ENCODE results near the gene GTF2H3. TPM values are rescaled to one million over a fixed set of nuclear protein-coding genes. Genes with fewer than 3 reads are reported as not detected.
"Not testable (repeated sequence)": the region's sequence is repeated elsewhere in the genome, so short reads cannot be mapped to it uniquely, and the experiment has no call there.

GTF2H3 gene
- 34.0 and 39.3 TPM in 2 replicates for total RNA-seq

DNA sequence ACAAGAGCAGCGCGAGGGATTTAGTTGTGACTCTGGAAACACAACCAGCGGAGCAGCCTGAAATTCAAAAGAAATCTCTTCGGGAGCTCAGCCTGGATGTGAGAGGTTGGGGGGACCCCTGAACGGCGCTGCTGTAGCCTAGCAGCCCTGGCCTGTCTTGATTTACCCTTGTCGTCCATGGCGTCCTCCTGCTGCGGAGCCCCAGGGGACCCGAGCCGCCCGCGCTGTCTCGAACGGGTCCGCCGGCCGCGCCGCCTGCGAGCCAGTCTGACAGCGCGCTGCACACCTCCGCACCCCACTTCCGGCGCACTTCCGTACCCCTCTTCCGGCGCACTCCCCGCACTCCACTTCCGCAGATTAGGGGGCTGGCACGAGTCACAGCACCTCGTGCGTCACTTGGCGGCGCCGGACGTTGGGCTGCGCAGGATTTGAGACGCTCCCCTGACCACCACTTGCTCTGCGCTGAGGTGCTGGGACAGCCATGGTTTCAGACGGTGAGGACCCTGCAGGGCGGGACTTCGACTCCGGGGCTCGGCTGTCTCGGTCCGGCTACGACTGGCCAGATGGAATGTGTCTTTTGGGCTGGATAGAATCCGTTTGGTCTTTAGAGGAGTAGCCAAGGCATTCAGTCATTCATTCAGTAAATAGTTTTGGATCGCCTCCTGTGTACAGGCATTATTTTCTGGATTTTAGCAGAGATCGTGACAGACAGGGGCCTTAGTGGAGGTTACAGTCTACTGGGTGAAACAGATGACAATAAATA lies at the start of gene GTF2H3, which contains the start of gene EIF2B1:
Gene GTF2H3 (plus strand): TSS at position 451 of the 763 bp plus-strand sequence. CDS start 31 bp downstream, at position 482.
Gene EIF2B1 (minus strand): TSS at position 308 of the 763 bp plus-strand sequence. CDS start 129 bp downstream, at position 179.
- DNase-seq (ENCODE audit: low read depth, low spot score): peak; percentile 84

DNA sequence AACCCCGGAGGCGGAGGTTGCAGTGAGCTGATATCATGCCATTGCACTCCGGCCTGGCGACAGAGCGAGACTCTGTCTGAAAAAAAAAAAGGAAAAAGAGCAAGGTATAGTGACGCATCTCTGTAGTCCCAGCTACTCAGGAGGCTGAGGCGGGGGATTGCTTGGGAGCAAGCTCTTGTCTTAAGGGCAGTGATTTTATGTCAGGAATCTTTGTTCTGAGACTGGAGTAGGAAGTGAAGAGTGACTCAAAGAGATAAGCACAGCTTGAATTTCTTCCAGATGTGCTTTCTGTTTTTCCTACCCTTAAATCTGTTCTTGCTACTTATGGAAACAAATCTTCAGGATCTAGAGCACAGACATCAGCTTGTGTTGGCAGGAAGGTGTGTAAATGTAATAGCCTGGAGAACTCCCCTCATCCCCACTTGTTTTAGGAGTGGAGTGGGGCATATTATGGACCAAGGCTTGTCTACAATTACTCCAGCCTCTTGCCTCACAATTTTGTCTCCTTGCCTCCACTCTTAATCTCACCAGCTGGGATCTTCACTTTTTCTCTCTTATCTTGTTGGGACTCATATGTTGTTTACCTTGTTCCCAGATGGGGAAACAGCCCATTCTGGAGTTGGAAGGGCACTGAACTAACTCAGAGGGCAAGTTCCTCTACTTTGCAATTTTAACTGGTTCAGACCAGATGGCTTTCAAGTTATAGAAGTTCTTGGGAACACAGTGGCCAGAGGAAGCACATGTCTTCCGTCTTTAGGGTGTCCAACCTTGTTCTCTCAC lies 41.7 kb upstream of the GTF2H3 start:
- peak; percentile 48 for DNase-seq (ENCODE audit: low read depth, low spot score)

GRCh38 chr12:123595729-123596128 lies 37.9 kb upstream of the GTF2H3 start:
- no peak for DNase-seq (ENCODE audit: low read depth, low spot score)

DNA sequence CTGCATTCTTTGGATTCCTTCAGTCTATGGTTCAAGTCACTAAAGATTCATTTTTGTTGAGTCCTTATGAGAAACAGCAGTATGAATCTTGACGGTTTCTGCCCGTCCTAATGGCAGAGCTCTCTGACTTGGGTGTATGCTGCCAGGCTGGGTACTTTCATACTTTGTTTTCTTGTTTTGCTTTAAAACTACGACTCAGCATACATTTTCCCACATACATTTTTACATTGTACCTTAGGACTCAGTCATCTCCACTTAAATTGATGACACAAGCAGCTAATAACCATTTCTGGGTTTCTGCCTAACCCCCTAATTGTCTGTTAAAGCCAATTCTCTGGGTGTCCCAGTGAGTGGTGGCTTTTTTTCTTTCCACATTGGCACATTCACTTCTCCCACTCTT lies 36.5 kb upstream of the GTF2H3 start:
- DNase-seq (ENCODE audit: low read depth, low spot score): no peak

DNA sequence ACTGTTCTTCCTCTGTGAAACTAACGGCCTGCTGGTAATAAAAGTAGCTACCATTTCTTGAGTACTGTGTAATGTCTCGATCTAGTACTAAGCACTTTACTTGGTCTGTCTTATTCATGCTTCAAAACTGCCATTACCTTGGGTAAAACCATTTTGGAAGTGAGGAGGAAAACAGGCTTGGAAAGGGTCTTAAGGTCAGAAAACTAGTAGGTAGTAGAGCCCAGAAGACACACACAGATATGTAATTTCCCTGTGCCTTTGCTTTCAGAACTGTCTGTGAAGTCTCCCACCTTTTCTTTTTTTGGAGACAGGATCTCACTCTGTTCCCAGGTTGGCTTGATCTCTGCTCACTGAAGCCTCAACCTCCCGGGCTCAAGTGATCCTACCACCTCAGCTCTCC lies 35.1 kb upstream of the GTF2H3 start:
- no peak for DNase-seq (ENCODE audit: low read depth, low spot score)

DNA sequence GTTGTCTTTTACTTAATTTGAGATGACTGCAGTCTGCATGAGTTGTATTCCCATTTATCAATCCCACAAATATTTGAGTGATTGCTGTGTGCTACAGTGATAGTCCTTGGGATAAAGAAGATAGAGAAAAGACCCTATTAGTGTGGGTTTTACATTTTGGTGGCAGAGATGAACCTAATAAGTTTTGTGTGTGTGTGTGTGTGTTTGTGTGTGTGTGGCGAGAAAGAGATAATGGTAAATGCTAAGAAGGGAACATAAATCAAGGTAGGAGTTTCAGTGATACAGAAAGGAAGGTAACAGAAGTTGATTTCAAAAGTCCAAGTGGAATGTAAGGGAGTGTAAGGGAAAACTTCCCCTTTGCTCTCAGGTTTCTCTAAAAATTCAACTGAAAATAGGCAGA lies 34.3 kb upstream of the GTF2H3 start:
- DNase-seq (ENCODE audit: low read depth, low spot score): no peak

DNA sequence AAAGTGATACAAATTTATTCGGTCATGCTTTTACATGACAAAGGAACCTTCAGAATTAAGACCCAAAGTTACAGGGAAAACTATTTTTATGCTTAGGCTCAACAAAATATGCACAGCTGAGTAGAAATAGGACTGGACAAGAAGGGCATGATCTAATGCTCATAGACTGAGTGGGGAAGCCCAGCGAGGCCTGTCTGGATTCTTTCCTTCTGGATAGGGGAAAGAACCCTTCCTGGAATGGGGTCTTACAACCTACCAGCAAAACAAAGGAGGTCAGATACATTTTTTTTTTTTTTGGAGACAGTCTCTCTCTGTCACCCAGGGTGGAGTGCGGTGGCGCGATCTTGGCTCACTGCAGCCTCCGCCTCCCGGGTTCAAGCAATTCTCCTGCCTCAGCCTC lies 33.9 kb upstream of the GTF2H3 start:
- DNase-seq (ENCODE audit: low read depth, low spot score): no peak

DNA sequence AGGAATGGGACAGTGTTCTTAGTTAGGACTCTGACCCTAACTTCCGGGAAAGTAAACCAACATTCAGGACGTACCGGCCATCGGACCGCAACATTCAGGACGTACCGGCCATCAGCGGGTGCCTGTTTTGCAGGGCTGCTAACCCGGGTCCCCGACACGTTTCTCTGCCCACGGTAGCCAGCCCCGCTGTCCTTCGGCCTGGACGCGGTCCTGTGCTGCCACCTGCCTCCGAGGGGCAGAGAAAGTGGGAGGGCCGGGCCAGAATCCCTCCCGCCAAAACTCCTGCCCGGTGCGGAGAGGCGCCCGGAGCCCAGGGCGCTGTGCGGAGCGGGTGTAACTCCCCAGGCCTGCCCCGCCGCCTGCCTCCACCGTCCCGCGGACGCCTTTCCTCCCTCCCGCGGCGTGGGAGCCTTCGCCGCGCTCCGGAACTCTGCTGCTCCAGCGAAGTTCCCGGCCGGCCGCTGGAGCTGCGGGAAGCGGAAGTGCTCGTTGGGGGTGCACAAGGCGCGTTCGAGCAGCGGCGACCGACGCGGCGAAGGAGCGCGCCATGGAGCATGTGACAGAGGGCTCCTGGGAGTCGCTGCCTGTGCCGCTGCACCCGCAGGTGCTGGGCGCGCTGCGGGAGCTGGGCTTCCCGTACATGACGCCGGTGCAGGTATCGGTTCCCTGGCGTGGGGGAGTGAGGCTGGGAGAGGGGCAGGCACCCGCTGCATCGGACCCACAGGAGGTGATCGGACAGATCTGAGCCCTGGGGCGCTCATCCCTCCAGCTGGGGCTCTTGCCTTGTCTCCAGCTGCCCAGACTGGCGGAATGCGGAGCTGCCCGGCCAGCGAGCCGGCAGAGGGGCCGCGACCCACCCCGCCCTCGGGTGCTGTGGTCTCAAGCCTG lies 31.8 kb upstream of the GTF2H3 start, which contains the start of gene DDX55:
Gene DDX55 (plus strand): TSS at position 498 of the 888 bp plus-strand sequence. CDS start 50 bp downstream, at position 548.
- peak; percentile 47 for DNase-seq (ENCODE audit: low read depth, low spot score)

DNA sequence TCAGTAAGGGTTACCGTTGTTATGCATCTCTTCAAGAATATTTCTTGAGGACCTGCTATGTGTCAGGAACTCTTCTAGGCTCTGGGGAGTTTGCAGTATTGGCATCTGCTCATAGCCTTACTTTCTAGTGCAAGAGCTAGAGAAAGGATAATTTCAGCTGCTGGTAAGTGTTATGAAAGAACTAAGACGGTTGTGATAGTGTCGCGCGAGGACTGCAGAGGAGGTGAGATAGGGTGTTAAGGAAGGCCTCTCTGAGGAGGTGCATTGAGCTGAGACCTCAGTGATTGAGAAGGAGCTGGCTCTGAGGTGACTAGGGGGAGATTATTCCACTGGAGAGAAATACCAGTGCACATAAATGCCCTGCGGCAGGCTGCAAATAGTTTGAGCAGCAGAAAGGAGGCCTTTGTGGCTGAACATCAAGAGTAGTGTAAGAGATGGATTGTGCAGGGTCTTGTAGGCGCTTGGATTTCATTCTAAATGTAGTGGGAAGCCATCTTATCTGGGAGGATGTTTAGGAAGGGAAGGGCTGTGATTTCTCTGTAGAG lies 30.9 kb upstream of the GTF2H3 start:
- no peak for DNase-seq (ENCODE audit: low read depth, low spot score)

DNA sequence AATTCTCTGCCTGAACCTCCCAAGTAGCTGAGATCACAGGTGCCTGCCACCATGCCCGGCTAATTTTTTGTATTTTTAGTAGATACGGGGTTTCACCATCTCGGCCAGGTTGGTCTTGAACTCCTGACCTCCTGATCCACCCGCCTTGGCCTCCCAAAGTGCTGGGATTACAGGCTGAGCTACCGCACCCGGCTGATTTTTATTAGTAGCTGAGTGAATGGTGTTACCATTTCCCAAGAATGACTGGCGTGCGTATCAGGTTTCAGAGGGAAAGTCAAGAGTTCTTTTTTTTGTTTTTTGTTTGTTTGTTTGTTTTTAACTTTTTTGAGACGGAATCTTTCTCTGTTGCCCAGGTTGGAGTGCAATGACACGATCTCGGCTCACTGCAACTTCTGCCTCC lies 30.1 kb upstream of the GTF2H3 start:
- DNase-seq (ENCODE audit: low read depth, low spot score): not testable (repeated sequence)

GRCh38 chr12:123607756-123608155 lies 25.9 kb upstream of the GTF2H3 start:
- no peak for DNase-seq (ENCODE audit: low read depth, low spot score)

DNA sequence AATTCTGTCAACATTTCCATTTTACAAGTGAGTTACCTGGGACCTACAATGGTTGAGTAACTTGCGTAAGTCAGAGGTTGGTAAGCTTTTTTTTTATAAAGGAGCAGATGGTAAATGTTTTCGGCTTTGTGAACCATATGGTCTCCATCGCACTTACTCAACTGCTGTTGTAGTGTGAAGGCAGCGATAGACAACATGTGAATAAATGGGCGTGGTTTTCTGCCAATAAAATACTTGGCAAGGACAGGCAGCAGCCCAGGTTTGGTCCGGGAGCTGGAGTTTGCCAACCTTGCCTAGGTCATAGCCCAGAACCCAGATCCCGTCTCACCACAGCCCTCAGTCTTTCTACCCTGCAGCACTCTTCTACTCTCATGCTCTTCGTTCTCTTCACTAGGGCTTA lies 25.4 kb upstream of the GTF2H3 start:
- DNase-seq (ENCODE audit: low read depth, low spot score): no peak

DNA sequence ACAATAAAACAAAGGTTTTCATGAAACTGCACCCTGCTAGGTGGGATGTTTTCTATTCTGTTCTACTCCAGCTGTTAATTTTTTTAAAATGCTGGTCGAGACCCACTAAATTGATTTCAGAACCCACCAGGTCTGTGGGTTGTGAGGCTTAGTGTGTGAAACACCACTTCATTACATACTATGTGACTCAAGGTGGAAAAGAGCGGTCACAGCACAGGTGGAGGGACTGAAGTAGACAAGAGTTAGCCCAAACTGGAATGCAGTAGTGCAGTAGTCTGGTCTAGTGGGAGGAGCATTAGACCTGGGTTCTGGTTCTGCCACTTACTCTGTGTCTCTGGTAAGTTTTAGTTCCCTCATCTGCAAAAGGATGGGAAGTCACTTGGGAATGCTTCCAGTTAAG lies 19.5 kb upstream of the GTF2H3 start:
- DNase-seq (ENCODE audit: low read depth, low spot score): no peak

DNA sequence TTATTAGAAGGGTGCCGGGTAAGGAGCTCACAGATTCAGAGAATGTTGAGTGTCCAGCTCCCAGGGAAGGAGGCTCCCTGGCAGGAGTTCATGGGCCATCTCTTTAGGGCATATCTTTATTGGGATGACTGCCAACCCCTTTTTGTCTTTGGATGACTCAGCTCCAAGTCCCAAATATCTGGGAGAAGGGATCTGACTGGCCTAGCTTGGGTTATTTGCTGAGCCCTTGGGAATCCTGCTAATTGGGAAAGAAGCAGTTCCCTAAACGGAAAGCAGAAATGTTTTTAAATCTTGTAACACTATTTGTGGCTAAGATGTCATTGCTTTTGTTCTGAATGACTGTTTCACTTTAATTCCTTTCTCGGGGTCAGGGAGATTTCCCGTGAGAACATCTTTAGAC lies 19.1 kb upstream of the GTF2H3 start:
- no peak for DNase-seq (ENCODE audit: low read depth, low spot score)

DNA sequence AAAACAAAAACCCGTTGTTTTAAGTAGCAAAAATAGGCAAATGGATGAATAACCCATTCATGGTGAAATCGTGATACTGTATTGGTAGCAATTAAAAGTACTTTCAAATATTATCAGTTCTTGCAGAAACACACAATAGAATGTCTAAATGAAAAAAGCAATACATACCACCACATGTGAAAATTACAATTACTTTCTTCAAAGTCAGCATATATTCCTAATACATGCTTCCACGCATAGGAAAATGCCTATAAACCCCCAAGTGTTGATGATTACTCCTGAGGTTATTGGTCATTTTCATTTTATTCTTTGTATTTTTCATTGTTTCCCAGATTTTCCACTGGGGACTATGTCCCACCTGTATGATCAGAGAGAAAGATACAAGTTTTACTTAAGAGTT lies 16.5 kb upstream of the GTF2H3 start:
- DNase-seq (ENCODE audit: low read depth, low spot score): no peak

GRCh38 chr12:123617580-123617979 lies 16.0 kb upstream of the GTF2H3 start:
- DNase-seq (ENCODE audit: low read depth, low spot score): no peak

GRCh38 chr12:123621101-123621500 lies 12.5 kb upstream of the GTF2H3 start:
- no peak for DNase-seq (ENCODE audit: low read depth, low spot score)

GRCh38 chr12:123621619-123622530 lies 11.8 kb upstream of the GTF2H3 start:
- DNase-seq (ENCODE audit: low read depth, low spot score): no peak

- DNase-seq (ENCODE audit: low read depth, low spot score): no peak
Measured at GRCh38 chr12:123634142-123634561, 523 bp downstream of the GTF2H3 start.

DNA sequence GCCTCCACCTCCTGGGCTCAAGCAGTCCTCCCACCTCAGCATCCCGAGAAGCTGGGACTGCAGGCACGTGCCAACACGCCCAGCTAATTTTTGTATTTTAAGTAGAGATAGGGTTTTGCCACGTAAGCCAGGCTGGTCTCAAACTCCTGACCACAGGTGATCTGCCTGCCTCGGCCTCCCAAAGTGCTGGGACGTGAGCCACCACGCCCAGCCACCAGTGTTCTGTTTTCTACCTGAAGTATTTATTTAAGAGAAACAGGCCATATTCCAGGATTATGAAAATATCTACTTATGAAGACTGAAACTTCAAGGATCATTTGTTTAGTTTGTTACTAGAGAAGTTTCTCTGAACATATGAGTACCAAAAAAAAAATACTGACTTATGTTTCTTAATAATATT lies 10.3 kb downstream of the GTF2H3 start:
- DNase-seq (ENCODE audit: low read depth, low spot score): no peak
